Measurements from ENCODE around the gene FAM193B.
A peak's percentile ranks its signal among the peaks of the same experiment; 100 is the strongest.

Gene FAM193B

GRCh38 chr5:177500685-177501522 lies 53.5 kb downstream of the FAM193B start:
- peak; percentile 95 for TF ChIP-seq CTCF (IDR thresholded peaks at IDR 0.05; ENCODE audit: insufficient read depth, low read length, poor library complexity, severe bottlenecking)
- H3K4me3 ChIP-seq (replicated peaks; ENCODE audit: low read depth, low read length) = no peak overlapping the region
- peaks cover 18% of the 10 kb centered on the region for H3K36me3 ChIP-seq (ENCODE audit: control insufficient read depth, insufficient read depth, low read length)
- H3K27me3 ChIP-seq (replicated peaks; ENCODE audit: control insufficient read depth, insufficient read depth, low read length) = peaks cover 2% of the 10 kb centered on the region
- DNase-seq (ENCODE audit: extremely low read depth, insufficient read length) = no peak

- Histone ChIP-seq H3K36me3 (ENCODE audit: control insufficient read depth, insufficient read depth, low read length) (peaks cover 14% of the 10 kb centered on the region), H3K4me3 (replicated peaks; ENCODE audit: low read depth, low read length) (no peak overlapping the region), H3K27me3 (replicated peaks; ENCODE audit: control insufficient read depth, insufficient read depth, low read length) (peaks cover 2% of the 10 kb centered on the region)
- DNase-seq (ENCODE audit: extremely low read depth, insufficient read length) = no peak
- no peak for TF ChIP-seq CTCF (IDR thresholded peaks at IDR 0.05; ENCODE audit: insufficient read depth, low read length, poor library complexity, severe bottlenecking)
Observed at GRCh38 chr5:177499842-177500241, 54.5 kb downstream of the FAM193B start.

- DNase-seq (ENCODE audit: extremely low read depth, insufficient read length) = no peak
- TF ChIP-seq CTCF (IDR thresholded peaks at IDR 0.05; ENCODE audit: insufficient read depth, low read length, poor library complexity, severe bottlenecking) = no peak
- H3K36me3 ChIP-seq (ENCODE audit: control insufficient read depth, insufficient read depth, low read length) = peaks cover 4% of the 10 kb centered on the region
- H3K27me3 ChIP-seq (replicated peaks; ENCODE audit: control insufficient read depth, insufficient read depth, low read length) = peaks cover 2% of the 10 kb centered on the region
- peak overlapping the region; percentile 62 for H3K4me3 ChIP-seq (replicated peaks; ENCODE audit: low read depth, low read length)
Observed at GRCh38 chr5:177498013-177498787, 56.2 kb downstream of the FAM193B start.

GRCh38 chr5:177497292-177498012 lies 56.9 kb downstream of the FAM193B start, which contains the start of gene PDLIM7:
PDLIM7 (minus strand) TSS chr5:177497604; CDS start chr5:177496512, 1,092 bp downstream.
- TF ChIP-seq CTCF (IDR thresholded peaks at IDR 0.05; ENCODE audit: insufficient read depth, low read length, poor library complexity, severe bottlenecking) = no peak
- peaks cover 2% of the 10 kb centered on the region for H3K27me3 ChIP-seq (replicated peaks; ENCODE audit: control insufficient read depth, insufficient read depth, low read length)
- no peaks in the 10 kb centered on the region for H3K36me3 ChIP-seq (ENCODE audit: control insufficient read depth, insufficient read depth, low read length)
- peak; percentile 98 for DNase-seq (ENCODE audit: extremely low read depth, insufficient read length)
- H3K4me3 ChIP-seq (replicated peaks; ENCODE audit: low read depth, low read length) = peak within 1 kb of the TSS; percentile 62

GRCh38 chr5:177496727-177497291 lies 57.6 kb downstream of the FAM193B start:
- Histone ChIP-seq H3K27me3 (replicated peaks; ENCODE audit: control insufficient read depth, insufficient read depth, low read length) (peaks cover 2% of the 10 kb centered on the region), H3K4me3 (replicated peaks; ENCODE audit: low read depth, low read length) (peak overlapping the region; percentile 56), H3K36me3 (ENCODE audit: control insufficient read depth, insufficient read depth, low read length) (no peaks in the 10 kb centered on the region; the same call in 1 of the 2 replicates)
- no peak for DNase-seq (ENCODE audit: extremely low read depth, insufficient read length)
- TF ChIP-seq CTCF (IDR thresholded peaks at IDR 0.05; ENCODE audit: insufficient read depth, low read length, poor library complexity, severe bottlenecking) = no peak
